PC-3 (cell line): ENCODE results near the gene TMEM141.

Experiments used
- EZH2 ChIP-seq: fragments of 300-600 bp; sonication (generic); IDR thresholded peaks from one replicate; pipeline ENCODE4 v1.6.1; 2017; ENCODE audit warnings: antibody characterized with exemption, mild to moderate bottlenecking, low read length; ENCODE audit not compliant: unreplicated experiment
- EZH2phosphoT487 ChIP-seq: fragments of 300-600 bp; sonication (generic); IDR thresholded peaks from 2 replicates; pipeline ENCODE4 v1.6.1; 2018; ENCODE audit warnings: mild to moderate bottlenecking, antibody characterized with exemption, low read length, borderline replicate concordance
- TF ChIP-seq, protein P1 (sequence below): fragments of 300-600 bp; sonication (generic); conservative IDR thresholded peaks from 2 replicates; pipeline ENCODE4 v1.5.1; 2017; ENCODE audit warnings: antibody characterized with exemption, low read depth, mild to moderate bottlenecking, low read length

DNA sequence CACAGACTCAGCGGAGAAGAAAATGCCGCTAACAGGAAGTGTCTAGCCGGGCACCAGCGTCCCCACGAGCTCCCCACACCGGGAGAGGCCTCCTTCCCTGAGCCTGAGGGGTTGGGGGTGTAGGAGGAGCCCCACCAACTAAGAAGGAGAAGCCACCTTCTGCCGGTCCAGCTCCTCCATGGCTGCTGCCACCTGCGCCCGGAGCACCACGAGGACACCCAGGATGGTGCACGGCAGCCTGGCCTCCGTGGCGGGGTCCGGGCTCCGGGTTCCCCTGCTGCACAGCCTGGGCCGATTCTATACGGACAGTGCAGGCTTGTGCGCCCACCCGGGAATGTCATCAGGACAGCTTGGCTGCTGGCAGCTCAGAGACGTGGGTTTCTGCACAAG is 33.4 kb upstream of the TMEM141 start:
- TF ChIP-seq, protein P1, sequence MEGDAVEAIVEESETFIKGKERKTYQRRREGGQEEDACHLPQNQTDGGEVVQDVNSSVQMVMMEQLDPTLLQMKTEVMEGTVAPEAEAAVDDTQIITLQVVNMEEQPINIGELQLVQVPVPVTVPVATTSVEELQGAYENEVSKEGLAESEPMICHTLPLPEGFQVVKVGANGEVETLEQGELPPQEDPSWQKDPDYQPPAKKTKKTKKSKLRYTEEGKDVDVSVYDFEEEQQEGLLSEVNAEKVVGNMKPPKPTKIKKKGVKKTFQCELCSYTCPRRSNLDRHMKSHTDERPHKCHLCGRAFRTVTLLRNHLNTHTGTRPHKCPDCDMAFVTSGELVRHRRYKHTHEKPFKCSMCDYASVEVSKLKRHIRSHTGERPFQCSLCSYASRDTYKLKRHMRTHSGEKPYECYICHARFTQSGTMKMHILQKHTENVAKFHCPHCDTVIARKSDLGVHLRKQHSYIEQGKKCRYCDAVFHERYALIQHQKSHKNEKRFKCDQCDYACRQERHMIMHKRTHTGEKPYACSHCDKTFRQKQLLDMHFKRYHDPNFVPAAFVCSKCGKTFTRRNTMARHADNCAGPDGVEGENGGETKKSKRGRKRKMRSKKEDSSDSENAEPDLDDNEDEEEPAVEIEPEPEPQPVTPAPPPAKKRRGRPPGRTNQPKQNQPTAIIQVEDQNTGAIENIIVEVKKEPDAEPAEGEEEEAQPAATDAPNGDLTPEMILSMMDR, result no peak
- TF ChIP-seq EZH2 (no peak), EZH2phosphoT487 (no peak)
